A673 (cell line): ENCODE measurements around the gene CMIP. TPM values are rescaled to one million over a fixed set of nuclear protein-coding genes. Genes with fewer than 3 reads are reported as not detected.

Experiments used
- BruUV-seq: library from RNA; stranded (reverse); fragments of 400-500 nt; replicated peaks from 2 replicates; lab custom pipeline; 2021; lab: Mats Ljungman, UMichigan
- CTCF ChIA-PET: fragments of 300-600 bp; sonication (Branson Sonifier 250); formaldehyde crosslinking; loops from one replicate; lab custom pipeline; 2022; ENCODE audit warnings: antibody characterized with exemption; lab: Charles Lee
- POLR2A ChIA-PET: fragments of 300-600 bp; sonication (Branson Sonifier 250); formaldehyde crosslinking; loops from one replicate; lab custom pipeline; 2022; ENCODE audit warnings: antibody characterized with exemption; ENCODE audit not compliant: low non-redundant PET; lab: Charles Lee
- DNase-seq: peaks from one replicate; pipeline ENCODE4 v3.0.0-alpha.2; 2015; ENCODE audit warnings: low spot score
- H3K27ac ChIP-seq: fragments of 200-600 bp; sonication (generic); 2 replicates; pipeline ENCODE4 v1.5.1; 2016; ENCODE audit warnings: mixed run types, low read depth, mild to moderate bottlenecking, mixed read lengths, antibody characterized with exemption, low read length; ENCODE audit not compliant: poor library complexity, severe bottlenecking
- H3K27me3 ChIP-seq: fragments of 200-600 bp; sonication (generic); replicated peaks from 2 replicates; pipeline ENCODE4 v1.6.1; 2017; ENCODE audit warnings: mixed run types, low read depth, mild to moderate bottlenecking, mixed read lengths, antibody characterized with exemption, low read length; ENCODE audit not compliant: insufficient read depth, poor library complexity
- H3K36me3 ChIP-seq: fragments of 200-600 bp; sonication (generic); 2 replicates; pipeline ENCODE4 v1.6.1; 2016; ENCODE audit warnings: mixed run types, mild to moderate bottlenecking, mixed read lengths, antibody characterized with exemption, low read length; ENCODE audit not compliant: insufficient read depth, poor library complexity, severe bottlenecking
- H3K4me1 ChIP-seq: fragments of 200-600 bp; sonication (generic); 2 replicates; pipeline ENCODE4 v1.6.1; 2017; ENCODE audit warnings: mixed run types, mild to moderate bottlenecking, mixed read lengths, antibody characterized with exemption, low read length; ENCODE audit not compliant: insufficient read depth, poor library complexity, severe bottlenecking
- H3K4me3 ChIP-seq: fragments of 200-600 bp; sonication (generic); 2 replicates; pipeline ENCODE4 v1.5.1; 2016; ENCODE audit warnings: low read depth, mixed run types, mild to moderate bottlenecking, mixed read lengths, low read length; ENCODE audit not compliant: poor library complexity, severe bottlenecking
- H3K9me3 ChIP-seq: fragments of 200-600 bp; sonication (generic); 2 replicates; pipeline ENCODE4 v1.6.1; 2016; ENCODE audit warnings: mixed run types, low read depth, mild to moderate bottlenecking, mixed read lengths, antibody characterized with exemption, low read length; ENCODE audit not compliant: poor library complexity, severe bottlenecking
- CTCF ChIP-seq: fragments of 300-800, 200-600 bp; sonication (generic); conservative IDR thresholded peaks from 2 replicates; pipeline ENCODE4 v1.5.1; 2017; ENCODE audit warnings: low read depth, mild to moderate bottlenecking, antibody characterized with exemption, low read length, moderate library complexity, mixed read lengths
- EZH2 ChIP-seq: fragments of 200-600 bp; sonication (generic); IDR thresholded peaks from 2 replicates; pipeline ENCODE4 v1.6.1; 2017; ENCODE audit warnings: borderline replicate concordance, low read depth, mild to moderate bottlenecking, mixed read lengths, antibody characterized with exemption, low read length; ENCODE audit not compliant: poor library complexity, severe bottlenecking
- intact Hi-C: fragments of 100-400 bp; cut with micrococcal nuclease; formaldehyde crosslinking; loops from one replicate; pipeline ENCODE4 v1.10.0; 2022; ENCODE audit not compliant: unreplicated experiment
- total RNA-seq: library from RNA; stranded (reverse); gene quantifications from 2 replicates; pipeline ENCODE4 v1.2.3, GENCODE V29; 2021

Gene CMIP
- total RNA-seq, 1 experiment from 2014 or later: 25.5 TPM

DNA sequence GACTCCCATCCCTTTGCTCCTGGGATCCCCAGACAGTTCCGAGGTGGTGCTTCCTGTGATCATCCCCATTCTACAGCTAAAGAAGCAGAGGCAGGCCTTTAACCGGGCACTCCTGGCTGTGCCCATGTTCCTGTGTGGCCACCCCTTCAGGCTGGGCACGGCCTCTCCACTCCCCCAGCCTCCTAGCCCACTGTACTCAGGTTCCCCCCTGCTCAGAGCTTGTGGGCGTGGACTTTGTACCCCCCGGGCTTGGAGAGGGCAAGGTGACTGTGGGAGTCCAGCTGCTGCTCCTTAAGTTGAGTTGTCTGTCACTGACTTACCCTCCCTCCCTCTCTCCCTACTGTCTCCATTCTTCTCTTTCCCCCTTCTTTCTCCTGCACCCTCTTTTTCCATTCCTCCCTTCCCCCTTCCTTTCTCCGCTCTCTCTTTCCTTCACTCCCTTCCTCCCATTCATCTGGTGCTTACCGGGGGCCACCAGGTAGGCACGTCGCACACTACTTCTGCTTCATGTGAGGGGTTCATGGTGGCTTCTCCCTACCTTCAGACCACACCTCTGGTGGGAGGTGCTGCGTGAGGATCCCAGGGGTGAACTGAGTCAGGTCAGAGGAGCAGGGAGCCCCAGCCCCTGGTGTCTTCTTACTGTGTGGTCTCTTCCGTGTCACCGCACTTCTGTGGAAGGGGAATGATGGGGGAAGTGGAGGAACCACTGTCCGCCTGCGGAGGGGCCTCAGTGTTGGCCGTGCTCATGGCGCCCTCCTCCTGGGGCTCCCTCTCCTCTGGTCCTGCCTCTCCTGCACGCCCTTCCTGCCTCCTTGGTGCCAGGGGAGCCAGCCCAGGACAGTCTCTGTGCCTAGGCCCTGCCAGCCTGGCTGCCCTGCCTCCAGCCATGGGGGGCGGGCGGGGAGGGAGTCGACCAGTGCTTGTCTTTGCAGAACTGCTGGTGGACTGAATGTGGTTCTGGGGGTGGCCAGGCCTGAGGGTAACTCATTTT lies 29.7 kb downstream of the CMIP start:
- no peak for DNase-seq
- POLR2A ChIA-PET: no interaction called here
- no peak overlapping the region for H3K27ac ChIP-seq
- no peaks in the 10 kb centered on the region for H3K27me3 ChIP-seq
- no TSS peak for BruUV-seq
- TF ChIP-seq EZH2 (no peak), CTCF (no peak)
- intact Hi-C loops: no loop called here
- H3K4me3 ChIP-seq: no peak overlapping the region
- CTCF ChIA-PET: no interaction called here
- H3K36me3 ChIP-seq: no peaks in the 10 kb centered on the region
- no peaks in the 10 kb centered on the region for H3K4me1 ChIP-seq
- no peaks in the 10 kb centered on the region for H3K9me3 ChIP-seq

DNA sequence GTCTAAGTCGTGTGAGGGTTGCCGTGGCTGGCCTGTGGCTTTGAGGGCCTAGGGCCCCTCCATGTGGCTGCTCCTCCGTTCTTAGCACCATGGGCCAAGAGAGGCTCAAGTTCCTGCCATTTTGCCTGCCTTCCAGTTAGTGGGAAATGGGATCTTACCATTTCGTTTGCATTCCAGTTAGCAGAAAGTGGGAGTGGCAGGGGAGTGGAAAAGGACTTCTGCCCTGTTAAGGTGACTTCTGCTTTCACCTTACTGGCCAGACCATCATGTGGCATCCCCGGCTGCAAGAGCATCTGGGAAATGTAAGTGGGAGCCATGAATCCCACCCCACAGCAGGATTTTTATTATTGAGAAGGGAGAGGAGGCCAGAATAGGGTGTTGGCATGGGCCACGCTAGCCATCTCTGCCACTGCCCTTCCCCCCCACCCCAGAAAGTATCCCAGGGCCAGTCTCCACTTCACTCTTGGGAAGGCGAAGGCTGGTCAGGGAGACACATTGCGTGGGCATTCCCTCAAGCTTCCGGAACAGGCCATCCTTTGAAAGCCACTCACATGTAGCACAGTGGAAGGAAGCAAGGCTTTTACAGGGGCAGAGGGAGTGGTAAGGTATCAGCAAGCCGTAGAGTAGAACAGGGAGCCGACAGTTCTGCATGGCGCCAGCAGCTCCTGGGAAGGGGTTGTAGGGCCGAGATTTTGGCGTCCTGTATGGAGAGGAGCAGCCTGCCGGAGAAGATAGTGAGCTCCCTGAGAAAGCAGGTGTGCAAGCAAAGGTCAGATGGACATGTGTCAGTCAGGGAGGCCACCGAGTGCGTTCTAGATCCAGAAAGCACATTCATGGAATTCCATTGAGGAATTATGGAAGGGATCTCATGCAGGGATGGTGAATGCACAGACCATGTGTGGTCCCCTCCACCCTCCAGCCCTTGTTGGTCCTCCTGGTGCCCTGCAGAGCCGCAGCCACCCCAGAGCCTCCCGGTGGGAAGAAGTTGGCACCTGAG lies 33.4 kb downstream of the CMIP start:
- POLR2A ChIA-PET: no interaction called here
- no peaks in the 10 kb centered on the region for H3K9me3 ChIP-seq
- CTCF ChIA-PET: no interaction called here
- H3K27ac ChIP-seq: no peak overlapping the region
- H3K27me3 ChIP-seq: no peaks in the 10 kb centered on the region
- intact Hi-C loops: no loop called here
- no peak for DNase-seq
- no peaks in the 10 kb centered on the region for H3K36me3 ChIP-seq
- TF ChIP-seq EZH2 (no peak), CTCF (no peak)
- H3K4me3 ChIP-seq: no peak overlapping the region
- no TSS peak for BruUV-seq
- H3K4me1 ChIP-seq: no peaks in the 10 kb centered on the region

DNA sequence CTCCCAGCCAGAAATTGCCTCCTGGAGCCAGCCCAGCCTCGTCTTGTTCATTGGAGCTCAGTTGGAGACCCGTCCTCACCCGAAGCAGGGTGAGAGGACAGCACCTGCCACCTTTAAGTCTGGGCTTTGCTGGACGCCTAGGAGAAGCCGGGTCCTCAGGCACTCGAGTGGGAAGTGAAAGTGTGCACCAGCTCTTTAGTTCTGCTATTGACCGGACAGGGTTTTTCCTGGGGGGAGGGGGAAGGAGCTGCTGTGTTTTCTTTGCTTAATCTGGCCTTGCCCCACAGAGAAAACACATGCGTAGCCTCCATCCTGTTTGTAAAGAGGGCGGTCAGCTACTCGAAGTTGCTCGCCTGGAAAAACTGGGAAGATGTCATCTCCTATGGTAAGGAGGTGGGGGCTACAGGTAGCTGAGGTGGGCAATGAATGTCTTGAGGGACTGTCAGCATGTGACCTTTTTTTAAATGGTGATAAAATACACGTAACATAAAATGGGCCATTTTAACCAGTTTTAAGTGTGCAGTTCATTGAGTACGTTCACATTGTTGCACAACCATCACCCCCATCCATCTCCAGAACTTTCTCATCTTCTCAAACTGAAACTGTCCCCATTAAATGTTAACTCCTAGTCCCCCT lies 34.4 kb downstream of the CMIP start:
- no TSS peak for BruUV-seq
- intact Hi-C loops: no loop called here
- no peaks in the 10 kb centered on the region for H3K27me3 ChIP-seq
- POLR2A ChIA-PET: no interaction called here
- no peak for TF ChIP-seq CTCF
- TF ChIP-seq EZH2: no peak
- H3K9me3 ChIP-seq: no peaks in the 10 kb centered on the region
- H3K4me3 ChIP-seq: no peak overlapping the region
- CTCF ChIA-PET: no interaction called here
- no peaks in the 10 kb centered on the region for H3K4me1 ChIP-seq
- no peak overlapping the region for H3K27ac ChIP-seq
- H3K36me3 ChIP-seq: no peaks in the 10 kb centered on the region
- DNase-seq: no peak
